Vagina (tissue), 2 donors: ENCODE measurements around the gene INSRR. TPM values are rescaled to one million over a fixed set of nuclear protein-coding genes. Genes with fewer than 3 reads are reported as not detected.

ENCODE experiments used
- DNase-seq, 2 donors: peaks; one replicate each; pipeline ENCODE4 v3.0.0-alpha.2; 2017; ENCODE audit errors: extremely low spot score in 2 of 2
- H3K27ac ChIP-seq: fragments of 200-600 bp; sonication (generic); one replicate; pipeline ENCODE4 v1.5.1; 2019
- H3K27me3 ChIP-seq: fragments of 200-600 bp; sonication (generic); one replicate; pipeline ENCODE4 v1.5.1; 2019
- H3K36me3 ChIP-seq, 2 donors: fragments of 200-600 bp; sonication (generic); one replicate each; pipeline ENCODE4 v1.5.1; 2017 to 2019
- H3K4me1 ChIP-seq: fragments of 200-600 bp; sonication (generic); one replicate; pipeline ENCODE4 v1.5.1; 2019
- H3K4me3 ChIP-seq, 2 donors: fragments of 200-600 bp; sonication (generic); 1 replicate in 1 of 2; 2 replicates in 1 of 2; pipeline ENCODE4 v1.5.1; 2016 to 2019
- H3K9me3 ChIP-seq: fragments of 200-600 bp; sonication (generic); one replicate; pipeline ENCODE4 v1.5.1; 2019
- POLR2A ChIP-seq, 2 donors: fragments of 450-650 bp; IDR thresholded peaks; one replicate each; pipeline ENCODE4 v1.6.1; 2017; ENCODE audit warnings: antibody characterized with exemption in 2 of 2, mild to moderate bottlenecking in 2 of 2, moderate library complexity in 2 of 2
- POLR2AphosphoS5 ChIP-seq, 2 donors: sonication (generic); formaldehyde crosslinking; IDR thresholded peaks; one replicate each; pipeline ENCODE4 v1.9.0; 2017; ENCODE audit warnings: antibody characterized with exemption in 2 of 2, mild to moderate bottlenecking in 2 of 2, low read depth in 1 of 2; ENCODE audit not compliant: insufficient read depth in 1 of 2
- intact Hi-C: fragments of 100-400 bp; cut with DNase I; formaldehyde crosslinking; loops from one replicate; pipeline ENCODE4 v1.15.1; 2023
- total RNA-seq: library from RNA; depleted of rRNA; stranded (reverse); fragments of >200 nt; gene quantifications from one replicate; pipeline ENCODE4 v1.2.3, GENCODE V29; 2016
- TF ChIP-seq, protein P1 (sequence below), 3 experiments: fragments of 450-650 bp in 2 of 3; fragments of 200-600 bp in 1 of 3; sonication (generic) in 1 of 3; IDR thresholded peaks; one replicate each; pipeline ENCODE4 v1.5.1; 2017 to 2019; ENCODE audit warnings: antibody characterized with exemption in 3 of 3, mild to moderate bottlenecking in 2 of 3, moderate library complexity in 2 of 3

The INSRR gene
- total RNA-seq, 1 donor from 2014 or later, result not detected

DNA sequence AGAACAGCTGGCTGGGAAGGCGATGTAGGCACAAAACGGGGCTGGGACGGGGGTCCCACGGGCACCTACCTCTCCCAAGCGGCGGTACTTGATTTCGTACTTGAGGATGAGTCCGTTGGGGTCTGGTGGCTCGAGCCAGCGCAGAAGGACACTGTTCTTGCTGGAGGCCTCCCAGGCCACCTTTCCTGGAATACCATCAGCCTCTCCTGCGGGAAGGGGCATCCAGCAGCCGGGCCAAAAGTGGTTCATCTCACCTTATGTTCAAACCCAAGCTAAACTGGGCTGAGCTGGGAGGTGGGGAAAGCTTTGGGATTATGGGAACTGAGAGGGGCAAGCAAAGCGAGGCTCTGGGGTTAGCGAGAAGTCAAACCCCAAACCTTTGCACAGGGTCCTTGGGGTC is 14.3 kb downstream of the INSRR start:
- TF ChIP-seq POLR2A (IDR thresholded peaks at IDR 0.05) (no peak), POLR2AphosphoS5 (IDR thresholded peaks at IDR 0.05; ENCODE audit: insufficient read depth in 1 of 2, low read depth in 1 of 2) (no peak)
- TF ChIP-seq, protein P1, sequence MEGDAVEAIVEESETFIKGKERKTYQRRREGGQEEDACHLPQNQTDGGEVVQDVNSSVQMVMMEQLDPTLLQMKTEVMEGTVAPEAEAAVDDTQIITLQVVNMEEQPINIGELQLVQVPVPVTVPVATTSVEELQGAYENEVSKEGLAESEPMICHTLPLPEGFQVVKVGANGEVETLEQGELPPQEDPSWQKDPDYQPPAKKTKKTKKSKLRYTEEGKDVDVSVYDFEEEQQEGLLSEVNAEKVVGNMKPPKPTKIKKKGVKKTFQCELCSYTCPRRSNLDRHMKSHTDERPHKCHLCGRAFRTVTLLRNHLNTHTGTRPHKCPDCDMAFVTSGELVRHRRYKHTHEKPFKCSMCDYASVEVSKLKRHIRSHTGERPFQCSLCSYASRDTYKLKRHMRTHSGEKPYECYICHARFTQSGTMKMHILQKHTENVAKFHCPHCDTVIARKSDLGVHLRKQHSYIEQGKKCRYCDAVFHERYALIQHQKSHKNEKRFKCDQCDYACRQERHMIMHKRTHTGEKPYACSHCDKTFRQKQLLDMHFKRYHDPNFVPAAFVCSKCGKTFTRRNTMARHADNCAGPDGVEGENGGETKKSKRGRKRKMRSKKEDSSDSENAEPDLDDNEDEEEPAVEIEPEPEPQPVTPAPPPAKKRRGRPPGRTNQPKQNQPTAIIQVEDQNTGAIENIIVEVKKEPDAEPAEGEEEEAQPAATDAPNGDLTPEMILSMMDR (IDR thresholded peaks at IDR 0.05), result no peak
- Histone ChIP-seq H3K9me3 (no peaks in the 10 kb centered on the region), H3K36me3 (no peaks in the 10 kb centered on the region), H3K27me3 (no peaks in the 10 kb centered on the region), H3K4me1 (peaks cover 5% of the 10 kb centered on the region), H3K27ac (no peak overlapping the region), H3K4me3 (no peak overlapping the region)
- DNase-seq, result no peak
- intact Hi-C loops, result no loop called here

DNA sequence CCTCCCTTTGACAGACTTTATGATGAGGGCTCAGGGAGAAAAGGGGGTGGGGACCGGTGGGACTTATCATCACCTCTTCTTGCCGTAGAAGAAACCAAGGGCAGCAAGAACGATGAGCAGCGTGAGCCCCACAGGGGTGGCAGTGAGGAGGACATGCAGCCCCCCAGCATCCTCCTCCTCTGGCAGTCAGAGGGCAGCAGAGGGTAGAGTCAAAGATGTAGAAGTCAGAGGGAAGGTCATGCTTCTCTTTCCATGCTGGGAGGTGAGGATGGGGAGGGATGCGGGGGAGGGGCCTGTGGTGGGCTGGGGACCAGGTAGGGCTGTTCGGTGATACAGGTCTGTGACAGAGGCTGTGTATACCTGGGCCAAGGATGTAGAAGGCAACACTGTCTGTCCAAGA is 14.8 kb downstream of the INSRR start:
- DNase-seq, result no peak
- H3K9me3 ChIP-seq, result no peaks in the 10 kb centered on the region
- peaks cover 5% of the 10 kb centered on the region for H3K4me1 ChIP-seq
- intact Hi-C loops, result no loop called here
- TF ChIP-seq POLR2AphosphoS5 (IDR thresholded peaks at IDR 0.05; ENCODE audit: insufficient read depth in 1 of 2, low read depth in 1 of 2), result no peak
- TF ChIP-seq POLR2A (IDR thresholded peaks at IDR 0.05), result no peak
- TF ChIP-seq, protein P1 (IDR thresholded peaks at IDR 0.05), result no peak
- H3K27ac ChIP-seq, result no peak overlapping the region
- H3K4me3 ChIP-seq, result no peak overlapping the region
- no peaks in the 10 kb centered on the region for H3K36me3 ChIP-seq
- H3K27me3 ChIP-seq, result no peaks in the 10 kb centered on the region

DNA sequence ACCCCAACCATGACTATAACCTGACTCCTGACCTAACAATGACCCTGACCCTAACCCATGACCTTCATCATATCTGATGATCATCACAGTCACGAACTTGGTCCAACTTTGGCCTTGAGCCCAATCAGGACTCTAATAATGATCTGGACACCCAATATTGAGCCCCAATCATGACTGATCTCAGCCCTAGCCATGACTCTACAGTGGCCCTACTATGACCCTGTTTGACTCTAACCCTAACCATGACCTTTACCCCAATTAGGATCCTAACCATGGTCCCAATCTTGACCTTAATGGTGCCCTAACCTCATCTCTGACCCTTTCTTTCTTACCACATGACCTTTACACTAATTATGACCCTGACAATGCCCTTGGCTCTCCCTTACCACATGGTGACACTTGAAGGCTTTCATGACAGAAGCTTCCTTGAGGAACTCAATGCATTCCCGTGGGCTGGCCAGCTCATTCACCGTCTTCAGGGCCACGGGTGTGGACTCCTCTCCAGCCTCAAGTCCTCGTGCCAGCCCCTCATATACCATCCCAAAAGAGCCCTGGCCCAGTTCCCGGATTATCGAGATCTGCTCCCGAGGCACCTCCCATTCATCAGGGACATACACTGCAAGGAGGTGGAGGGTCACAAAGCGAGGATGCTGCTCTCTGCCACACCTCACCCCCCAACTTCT is 16.2 kb downstream of the INSRR start:
- no peak overlapping the region for H3K27ac ChIP-seq
- H3K27me3 ChIP-seq, result no peaks in the 10 kb centered on the region
- no peak for DNase-seq
- intact Hi-C loops, result no loop called here
- TF ChIP-seq POLR2A (IDR thresholded peaks at IDR 0.05), result no peak
- TF ChIP-seq, protein P1 (IDR thresholded peaks at IDR 0.05), result no peak
- TF ChIP-seq POLR2AphosphoS5 (IDR thresholded peaks at IDR 0.05; ENCODE audit: insufficient read depth in 1 of 2, low read depth in 1 of 2), result no peak
- H3K9me3 ChIP-seq, result no peaks in the 10 kb centered on the region
- H3K4me3 ChIP-seq, result no peak overlapping the region
- H3K4me1 ChIP-seq, result peaks cover 5% of the 10 kb centered on the region
- no peaks in the 10 kb centered on the region for H3K36me3 ChIP-seq

DNA sequence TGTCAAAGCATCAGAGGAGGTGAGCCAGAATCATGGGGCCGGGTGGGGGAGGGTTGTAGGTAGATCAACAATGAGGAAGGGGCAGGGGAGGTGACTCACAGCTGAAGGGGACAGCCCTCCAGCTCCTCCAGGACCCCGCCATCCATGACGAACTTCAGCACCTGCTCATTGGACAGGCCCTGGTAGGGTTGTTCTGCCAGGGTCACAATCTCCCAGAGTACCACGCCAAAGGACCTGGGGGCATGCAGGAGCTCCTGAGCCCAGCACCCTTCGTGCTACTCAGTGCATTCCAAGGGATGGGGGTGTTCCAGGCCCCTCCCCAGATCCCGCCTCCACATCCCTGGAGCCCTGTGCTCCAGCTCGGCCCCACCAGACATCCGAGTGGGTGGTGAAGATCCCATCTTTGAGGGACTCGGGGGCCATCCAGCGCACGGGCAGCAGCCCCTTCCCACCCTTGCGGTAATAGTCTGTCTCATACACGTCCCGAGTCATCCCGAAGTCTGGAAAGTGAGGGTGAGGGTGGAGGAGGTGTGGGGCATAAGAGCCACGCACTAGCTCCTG is 17.5 kb downstream of the INSRR start:
- H3K27me3 ChIP-seq, result no peaks in the 10 kb centered on the region
- no peaks in the 10 kb centered on the region for H3K36me3 ChIP-seq
- no peak for TF ChIP-seq POLR2A (IDR thresholded peaks at IDR 0.05)
- TF ChIP-seq, protein P1 (IDR thresholded peaks at IDR 0.05), result no peak
- TF ChIP-seq POLR2AphosphoS5 (IDR thresholded peaks at IDR 0.05; ENCODE audit: insufficient read depth in 1 of 2, low read depth in 1 of 2), result no peak
- no peaks in the 10 kb centered on the region for H3K9me3 ChIP-seq
- H3K4me3 ChIP-seq, result no peak overlapping the region
- no peak overlapping the region for H3K27ac ChIP-seq
- peaks cover 5% of the 10 kb centered on the region for H3K4me1 ChIP-seq
- no peak for DNase-seq
- intact Hi-C loops, result no loop called here

DNA sequence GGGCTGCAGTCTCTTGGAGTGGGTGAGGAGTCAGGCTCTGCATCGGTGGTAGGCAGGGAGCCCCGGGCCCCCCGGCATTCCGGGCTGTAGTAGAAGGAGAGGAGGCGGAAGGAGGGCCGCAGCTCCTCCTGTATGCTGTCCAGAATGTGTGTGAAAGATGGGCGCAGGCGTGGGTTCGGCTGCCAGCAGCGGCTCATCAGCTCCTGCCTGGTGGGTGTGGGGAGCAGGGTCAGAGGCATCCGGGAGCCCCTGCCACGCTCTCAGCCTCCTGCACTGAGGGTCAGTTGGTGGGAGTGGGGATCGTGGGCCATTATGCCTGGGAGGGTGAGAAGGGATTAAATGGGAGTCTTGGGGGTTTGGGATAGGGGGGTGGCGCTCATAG is 18.0 kb downstream of the INSRR start:
- TF ChIP-seq, protein P1 (IDR thresholded peaks at IDR 0.05), result no peak
- TF ChIP-seq POLR2A (IDR thresholded peaks at IDR 0.05) (no peak), POLR2AphosphoS5 (IDR thresholded peaks at IDR 0.05; ENCODE audit: insufficient read depth in 1 of 2, low read depth in 1 of 2) (no peak)
- Histone ChIP-seq H3K4me3 (no peak overlapping the region), H3K9me3 (no peaks in the 10 kb centered on the region), H3K27ac (no peak overlapping the region), H3K36me3 (no peaks in the 10 kb centered on the region), H3K27me3 (no peaks in the 10 kb centered on the region), H3K4me1 (peaks cover 5% of the 10 kb centered on the region)
- DNase-seq, result no peak
- intact Hi-C loops, result no loop called here
